ENCODE results near the gene ZBTB18.
"Not testable (repeated sequence)": the region's sequence is repeated elsewhere in the genome, so short reads cannot be mapped to it uniquely, and the experiment has no call there.

ZBTB18 gene
- 58.4 to 90.3 reads per million in 2 donors for total RNA-seq

DNA sequence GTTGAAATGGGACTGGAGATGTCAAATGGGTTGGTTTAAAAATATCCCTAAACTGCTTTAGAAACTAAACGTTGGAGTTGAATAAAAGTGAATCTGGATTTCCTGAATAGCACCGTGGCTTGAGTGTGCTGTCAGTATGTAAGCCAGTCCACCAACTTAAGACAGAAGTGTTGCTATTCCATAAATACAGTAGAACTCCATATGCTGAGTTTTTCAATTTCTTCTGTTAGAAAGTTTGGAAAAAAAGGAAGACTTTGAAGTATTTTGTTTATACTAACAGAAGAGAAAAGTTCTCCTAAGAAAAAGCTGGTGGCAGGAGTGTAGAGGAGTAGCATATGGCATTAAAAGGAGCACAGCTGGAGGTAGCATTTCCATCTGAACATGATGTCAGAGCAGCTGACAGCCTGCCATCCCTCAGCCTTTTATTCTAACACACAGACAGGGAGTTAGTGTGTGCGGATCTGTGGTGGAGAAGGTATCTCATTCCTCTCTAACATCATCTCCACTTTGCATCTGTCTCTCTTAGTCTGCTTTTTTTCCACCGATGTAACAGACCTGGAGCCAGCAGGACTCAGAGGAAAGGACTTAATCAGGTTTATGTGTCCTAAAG, at the start of gene ZBTB18:
TSS of gene ZBTB18 (plus strand) at position 449 of the 610 bp plus-strand sequence. CDS start at position 598, 149 bp downstream.
- DNase-seq: no peak

DNA sequence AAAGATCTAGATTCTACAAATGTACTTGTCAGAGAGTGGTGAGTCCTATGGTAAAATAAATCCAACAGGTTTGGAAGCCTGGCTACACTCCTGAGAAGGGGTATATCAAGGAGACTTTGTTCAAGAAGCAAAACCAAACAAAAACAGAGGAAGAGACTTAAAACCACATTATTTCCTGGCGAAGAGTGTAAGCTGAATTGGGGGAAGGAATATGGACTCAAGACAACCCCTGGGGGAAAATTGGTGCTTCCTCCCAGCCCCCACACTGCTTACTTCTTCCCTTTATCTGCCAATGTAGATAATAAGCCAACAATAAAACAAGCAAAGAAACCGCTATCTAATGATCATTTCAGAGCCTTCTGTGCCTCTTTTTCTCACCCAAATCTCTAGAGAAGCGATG, 48.4 kb upstream of the ZBTB18 start:
- no peak for DNase-seq

- no peak for DNase-seq
Observed at GRCh38 chr1:244005455-244005854, 45.6 kb upstream of the ZBTB18 start.

DNA sequence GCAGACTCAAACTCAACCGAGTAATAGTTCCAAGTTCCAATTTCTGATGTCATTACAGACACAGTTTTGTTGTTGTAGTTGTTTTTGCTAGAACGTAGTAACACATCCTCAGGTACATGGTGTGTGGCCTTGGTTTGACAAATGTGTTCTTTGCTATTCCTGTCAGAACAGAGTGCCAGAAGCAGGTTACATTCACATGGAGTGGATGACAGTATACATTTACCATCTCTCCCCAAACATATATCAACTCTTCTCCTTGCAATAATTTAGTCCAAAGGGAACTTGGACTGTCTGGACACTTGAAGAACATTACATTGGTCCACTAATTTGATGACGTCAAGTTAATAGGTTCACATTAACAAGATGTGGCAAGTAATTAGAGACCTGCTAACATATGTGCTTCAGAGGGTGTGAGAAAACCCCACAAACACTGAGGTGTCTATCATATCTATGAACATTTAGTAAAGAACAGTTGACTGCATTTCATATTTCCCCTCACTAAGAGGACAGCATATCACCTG, 44.6 kb upstream of the ZBTB18 start:
- no peak for DNase-seq

- DNase-seq: no peak
Observed at GRCh38 chr1:244006961-244007360, 44.1 kb upstream of the ZBTB18 start.

DNA sequence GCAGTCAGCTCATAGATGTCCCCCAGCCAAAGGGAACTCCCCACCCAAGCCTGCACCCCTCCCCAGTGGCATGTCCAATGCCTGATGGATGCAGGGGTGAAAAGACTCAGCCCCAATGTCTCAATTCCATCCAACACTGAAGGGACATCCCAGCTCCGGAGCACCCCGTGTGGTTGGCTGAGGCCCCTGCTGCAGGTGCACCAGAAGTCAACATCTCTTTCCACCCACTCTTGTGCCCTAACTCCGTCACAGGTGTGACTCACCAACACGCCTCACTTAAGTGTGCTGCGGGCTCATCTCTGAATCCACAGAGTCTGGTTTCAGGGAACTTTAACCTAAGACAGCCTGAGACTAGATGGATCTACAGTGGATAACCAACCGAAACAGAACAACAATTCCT, 40.9 kb upstream of the ZBTB18 start:
- DNase-seq: no peak

- no peak for DNase-seq
Observed at GRCh38 chr1:244010703-244011123, 40.4 kb upstream of the ZBTB18 start.

- no peak for DNase-seq
Observed at GRCh38 chr1:244011271-244011670, 39.8 kb upstream of the ZBTB18 start.

DNA sequence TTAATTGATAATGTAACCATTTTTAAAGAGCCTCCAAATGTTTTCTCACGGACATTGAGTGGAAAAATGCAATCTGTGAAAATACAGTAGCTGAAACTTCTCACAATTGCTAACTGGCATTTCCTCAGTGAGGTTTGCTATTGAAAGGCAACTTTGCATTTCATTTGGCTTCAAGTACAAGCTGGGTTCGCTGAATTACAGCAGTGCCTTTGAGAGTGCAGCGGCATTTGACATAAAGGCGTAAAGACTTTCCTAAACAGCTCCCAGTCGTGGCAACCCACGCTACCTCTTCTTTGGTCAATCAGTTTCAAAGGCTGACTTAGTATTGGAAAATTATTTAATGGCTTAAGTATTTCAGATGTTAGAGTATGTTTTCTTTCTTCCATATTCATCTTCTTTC, 39.3 kb upstream of the ZBTB18 start:
- DNase-seq: no peak

DNA sequence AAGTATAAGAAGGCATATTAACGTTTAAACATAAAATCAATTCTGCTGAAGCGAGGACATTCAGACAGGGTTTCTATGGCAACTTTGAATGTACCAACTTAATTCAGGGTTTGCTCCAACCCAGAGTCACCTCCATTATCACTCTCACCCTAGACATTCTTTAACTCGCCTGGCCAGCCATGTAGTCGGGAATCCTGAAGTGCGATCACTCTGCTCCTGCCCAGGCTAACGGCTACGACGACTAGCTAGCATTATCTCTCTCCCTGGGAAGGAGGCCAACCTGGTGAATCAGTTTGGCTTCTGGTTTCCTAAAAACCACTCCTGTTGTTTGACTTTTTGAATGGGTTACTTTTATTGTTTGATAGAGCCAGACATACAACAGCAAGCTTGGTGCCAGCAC, 38.9 kb upstream of the ZBTB18 start:
- no peak for DNase-seq

DNA sequence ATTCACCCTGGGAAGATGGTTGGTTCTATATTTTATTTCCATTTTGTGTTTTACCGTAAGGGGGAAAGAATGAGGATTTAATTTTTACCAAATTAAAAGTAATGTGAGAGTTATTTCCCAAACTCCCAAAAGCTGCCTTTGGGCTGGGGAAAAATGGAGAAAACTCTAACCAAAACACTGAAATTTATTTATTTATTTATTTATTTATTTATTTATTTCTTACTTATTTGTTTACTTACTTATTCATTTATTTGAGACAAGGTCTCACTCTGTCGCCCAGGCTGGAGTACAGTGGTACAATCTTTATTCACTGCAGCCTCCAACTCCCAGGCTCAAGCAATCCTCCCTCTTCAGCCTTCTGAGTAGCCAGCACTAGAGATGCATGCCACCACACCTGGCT, 38.0 kb upstream of the ZBTB18 start:
- no peak for DNase-seq

- not testable (repeated sequence) for DNase-seq
Observed at GRCh38 chr1:244014862-244015261, 36.2 kb upstream of the ZBTB18 start.

DNA sequence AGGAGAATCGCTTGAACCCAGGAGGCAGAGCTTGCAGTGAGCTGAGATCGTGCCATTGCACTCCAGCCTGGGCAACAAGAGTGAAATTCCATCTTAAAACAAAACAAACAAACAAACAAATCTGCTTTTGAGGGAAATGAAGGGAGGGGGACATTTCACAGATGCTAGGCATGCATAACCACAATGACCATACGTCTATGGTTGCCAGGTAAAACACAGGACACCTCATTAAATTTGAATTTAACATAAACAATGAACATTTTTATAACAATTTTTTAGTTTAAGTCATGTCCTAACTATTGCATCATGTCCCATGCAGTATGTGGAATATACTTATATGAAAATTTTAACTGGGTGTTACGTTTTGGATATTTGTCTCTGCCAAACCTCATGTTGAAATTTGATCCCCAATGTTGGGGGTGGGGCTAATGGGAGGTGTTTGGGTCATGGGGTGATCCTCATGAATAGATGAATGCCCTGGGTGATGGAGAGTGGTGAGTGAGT, 31.0 kb upstream of the ZBTB18 start:
- no peak for DNase-seq

DNA sequence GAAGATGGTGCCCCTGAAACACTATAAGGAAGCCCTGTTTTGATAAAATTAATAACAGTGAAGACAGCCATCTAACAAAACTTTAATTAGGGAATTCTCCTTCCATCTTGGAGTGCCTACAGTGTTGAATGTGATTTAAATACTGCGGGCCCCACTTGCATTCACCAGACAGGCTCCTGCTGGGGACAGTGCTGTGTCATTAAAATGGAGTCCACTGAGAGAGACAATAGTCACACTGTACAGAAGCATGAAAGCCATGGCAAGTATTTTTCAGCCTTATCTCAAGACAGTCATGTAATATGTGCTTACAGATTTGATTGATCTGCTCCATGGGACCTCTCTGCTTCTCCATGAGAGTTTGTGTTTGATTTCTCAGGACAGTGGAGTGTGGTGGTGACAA, 29.7 kb upstream of the ZBTB18 start:
- DNase-seq: no peak

- no peak for DNase-seq
Observed at GRCh38 chr1:244022311-244022710, 28.8 kb upstream of the ZBTB18 start.

GRCh38 chr1:244022864-244023440, 28.1 kb upstream of the ZBTB18 start:
- no peak for DNase-seq

- DNase-seq: no peak
Observed at GRCh38 chr1:244027491-244028145, 23.5 kb upstream of the ZBTB18 start.

- DNase-seq: no peak
Observed at GRCh38 chr1:244028701-244029100, 22.4 kb upstream of the ZBTB18 start.

DNA sequence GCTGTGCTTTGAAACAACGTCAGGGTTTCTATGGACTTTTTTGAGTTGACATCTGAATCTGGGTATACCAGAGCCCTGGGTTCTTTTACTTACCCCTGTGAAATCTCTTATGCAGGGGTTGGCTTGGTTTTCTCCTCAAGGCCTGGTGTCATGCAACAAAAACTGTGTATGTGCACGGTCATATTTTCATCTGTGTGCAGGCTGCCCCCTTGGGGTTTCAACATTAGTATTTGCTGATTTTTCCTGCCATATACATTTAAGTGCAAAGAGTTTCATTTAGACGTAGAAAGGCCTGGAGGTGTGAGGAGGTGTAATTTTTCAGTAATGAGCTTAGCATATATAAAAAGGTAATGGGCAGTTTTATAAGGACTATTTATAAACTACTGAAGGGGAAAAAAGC, 22.0 kb upstream of the ZBTB18 start:
- no peak for DNase-seq

DNA sequence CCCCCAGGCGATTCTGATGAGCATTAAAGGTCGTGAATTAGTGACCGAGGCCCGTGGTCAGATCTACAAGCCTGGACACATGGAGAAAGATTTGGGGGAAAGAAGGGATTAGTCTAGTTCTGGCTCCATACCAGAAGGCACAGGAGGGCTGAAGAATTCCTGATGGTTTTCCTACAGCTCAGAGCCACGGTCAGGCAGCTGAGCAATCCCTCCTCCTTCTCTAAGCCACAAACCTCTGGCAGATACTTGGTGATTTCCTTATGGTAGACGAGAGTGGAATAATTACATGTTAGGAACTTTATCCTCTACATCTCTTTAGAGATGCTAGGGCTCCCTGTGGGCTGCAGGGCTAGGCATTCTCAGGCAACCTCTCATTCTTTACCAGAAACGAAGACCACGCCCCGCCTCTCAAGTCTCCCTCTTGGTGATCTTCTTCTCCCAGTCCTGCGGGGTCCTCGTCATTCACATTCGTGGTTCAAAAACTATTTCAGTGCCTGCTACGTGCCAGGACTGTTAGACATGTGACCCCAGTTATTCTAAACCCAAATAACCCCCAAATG, 20.5 kb upstream of the ZBTB18 start:
- DNase-seq: no peak

DNA sequence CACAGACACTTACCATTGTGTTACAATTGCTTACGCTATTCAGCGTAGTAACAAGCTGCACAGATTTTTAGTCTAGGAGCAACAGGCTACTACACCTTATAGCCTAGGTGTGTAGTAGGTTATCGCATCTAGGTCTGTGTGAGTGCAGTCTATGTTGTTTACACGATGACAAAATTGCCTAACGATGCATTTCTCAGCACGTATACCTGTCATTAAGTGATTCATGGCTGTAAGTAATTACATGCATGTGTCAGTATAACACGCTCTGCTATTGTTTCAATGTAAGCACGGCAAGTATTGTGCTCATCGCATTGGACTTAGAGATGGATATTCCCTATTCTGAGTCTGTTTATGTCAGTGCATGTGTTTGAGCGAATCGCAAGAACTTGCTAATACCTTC, 15.7 kb upstream of the ZBTB18 start:
- no peak for DNase-seq

GRCh38 chr1:244037252-244037651, 13.8 kb upstream of the ZBTB18 start:
- no peak for DNase-seq

GRCh38 chr1:244041466-244042120, 9.5 kb upstream of the ZBTB18 start:
- no peak for DNase-seq

Measured in T-helper 9 cell (primary cell).